A673 (cell line): Measurements from ENCODE around the gene HMGB1. TPM values are rescaled to one million over a fixed set of nuclear protein-coding genes. Genes with fewer than 3 reads are reported as not detected.

Experiments used
- BruUV-seq: library from RNA; stranded (reverse); fragments of 400-500 nt; replicated peaks from 2 replicates; lab custom pipeline; 2021; lab: Mats Ljungman, UMichigan
- CTCF ChIA-PET: fragments of 300-600 bp; sonication (Branson Sonifier 250); formaldehyde crosslinking; loops from one replicate; lab custom pipeline; 2022; ENCODE audit warnings: antibody characterized with exemption; lab: Charles Lee
- POLR2A ChIA-PET: fragments of 300-600 bp; sonication (Branson Sonifier 250); formaldehyde crosslinking; loops from one replicate; lab custom pipeline; 2022; ENCODE audit warnings: antibody characterized with exemption; ENCODE audit not compliant: low non-redundant PET; lab: Charles Lee
- DNase-seq: peaks from one replicate; pipeline ENCODE4 v3.0.0-alpha.2; 2015; ENCODE audit warnings: low spot score
- H3K27ac ChIP-seq: fragments of 200-600 bp; sonication (generic); 2 replicates; pipeline ENCODE4 v1.5.1; 2016; ENCODE audit warnings: mixed run types, low read depth, mild to moderate bottlenecking, mixed read lengths, antibody characterized with exemption, low read length; ENCODE audit not compliant: poor library complexity, severe bottlenecking
- H3K27me3 ChIP-seq: fragments of 200-600 bp; sonication (generic); replicated peaks from 2 replicates; pipeline ENCODE4 v1.6.1; 2017; ENCODE audit warnings: mixed run types, low read depth, mild to moderate bottlenecking, mixed read lengths, antibody characterized with exemption, low read length; ENCODE audit not compliant: insufficient read depth, poor library complexity
- H3K36me3 ChIP-seq: fragments of 200-600 bp; sonication (generic); 2 replicates; pipeline ENCODE4 v1.6.1; 2016; ENCODE audit warnings: mixed run types, mild to moderate bottlenecking, mixed read lengths, antibody characterized with exemption, low read length; ENCODE audit not compliant: insufficient read depth, poor library complexity, severe bottlenecking
- H3K4me1 ChIP-seq: fragments of 200-600 bp; sonication (generic); 2 replicates; pipeline ENCODE4 v1.6.1; 2017; ENCODE audit warnings: mixed run types, mild to moderate bottlenecking, mixed read lengths, antibody characterized with exemption, low read length; ENCODE audit not compliant: insufficient read depth, poor library complexity, severe bottlenecking
- H3K4me3 ChIP-seq: fragments of 200-600 bp; sonication (generic); 2 replicates; pipeline ENCODE4 v1.5.1; 2016; ENCODE audit warnings: low read depth, mixed run types, mild to moderate bottlenecking, mixed read lengths, low read length; ENCODE audit not compliant: poor library complexity, severe bottlenecking
- H3K9me3 ChIP-seq: fragments of 200-600 bp; sonication (generic); 2 replicates; pipeline ENCODE4 v1.6.1; 2016; ENCODE audit warnings: mixed run types, low read depth, mild to moderate bottlenecking, mixed read lengths, antibody characterized with exemption, low read length; ENCODE audit not compliant: poor library complexity, severe bottlenecking
- EZH2 ChIP-seq: fragments of 200-600 bp; sonication (generic); IDR thresholded peaks from 2 replicates; pipeline ENCODE4 v1.6.1; 2017; ENCODE audit warnings: borderline replicate concordance, low read depth, mild to moderate bottlenecking, mixed read lengths, antibody characterized with exemption, low read length; ENCODE audit not compliant: poor library complexity, severe bottlenecking
- intact Hi-C: fragments of 100-400 bp; cut with micrococcal nuclease; formaldehyde crosslinking; loops from one replicate; pipeline ENCODE4 v1.10.0; 2022; ENCODE audit not compliant: unreplicated experiment
- total RNA-seq: library from RNA; stranded (reverse); gene quantifications from 2 replicates; pipeline ENCODE4 v1.2.3, GENCODE V29; 2021
- TF ChIP-seq, protein P1 (sequence below): fragments of 300-800, 200-600 bp; sonication (generic); conservative IDR thresholded peaks from 2 replicates; pipeline ENCODE4 v1.5.1; 2017; ENCODE audit warnings: low read depth, mild to moderate bottlenecking, antibody characterized with exemption, low read length, moderate library complexity, mixed read lengths

HMGB1 gene
- total RNA-seq, 1 experiment from 2014 or later = 1,602 TPM

DNA sequence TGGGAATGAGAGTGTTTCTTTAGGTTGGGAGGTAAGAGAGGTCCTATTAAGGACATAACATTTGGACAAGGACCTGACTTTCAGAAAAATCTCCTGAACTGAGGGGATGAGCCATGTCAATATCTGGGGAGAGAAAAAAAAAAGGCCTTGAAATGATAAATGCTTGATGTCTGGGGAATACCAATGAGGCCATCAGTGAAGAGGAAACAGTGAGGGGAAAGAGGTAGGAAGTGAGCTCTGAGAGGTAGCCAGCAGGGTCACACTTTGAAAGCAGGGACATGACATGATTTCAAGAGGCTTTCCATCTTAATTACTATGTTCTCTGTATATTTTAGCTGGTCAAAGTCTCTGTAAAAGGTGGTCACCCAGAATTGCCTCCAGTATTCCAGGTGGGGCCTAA lies 53.4 kb downstream of the HMGB1 start:
- peak; percentile 59 for DNase-seq
- no peak overlapping the region for H3K4me3 ChIP-seq
- no peaks in the 10 kb centered on the region for H3K9me3 ChIP-seq
- peak overlapping the region; percentile 97 for H3K27ac ChIP-seq
- no peaks in the 10 kb centered on the region for H3K27me3 ChIP-seq
- H3K4me1 ChIP-seq = peaks cover 36% of the 10 kb centered on the region
- no peaks in the 10 kb centered on the region for H3K36me3 ChIP-seq
- ChIA-PET POLR2A (no interaction called here), CTCF (no interaction called here)
- intact Hi-C loops = loop anchor here (5.0 kb wide), 1 partner anchor 390 kb away; no protein-coding TSS in a partner anchor
- no peak for TF ChIP-seq EZH2
- TF ChIP-seq, protein P1, sequence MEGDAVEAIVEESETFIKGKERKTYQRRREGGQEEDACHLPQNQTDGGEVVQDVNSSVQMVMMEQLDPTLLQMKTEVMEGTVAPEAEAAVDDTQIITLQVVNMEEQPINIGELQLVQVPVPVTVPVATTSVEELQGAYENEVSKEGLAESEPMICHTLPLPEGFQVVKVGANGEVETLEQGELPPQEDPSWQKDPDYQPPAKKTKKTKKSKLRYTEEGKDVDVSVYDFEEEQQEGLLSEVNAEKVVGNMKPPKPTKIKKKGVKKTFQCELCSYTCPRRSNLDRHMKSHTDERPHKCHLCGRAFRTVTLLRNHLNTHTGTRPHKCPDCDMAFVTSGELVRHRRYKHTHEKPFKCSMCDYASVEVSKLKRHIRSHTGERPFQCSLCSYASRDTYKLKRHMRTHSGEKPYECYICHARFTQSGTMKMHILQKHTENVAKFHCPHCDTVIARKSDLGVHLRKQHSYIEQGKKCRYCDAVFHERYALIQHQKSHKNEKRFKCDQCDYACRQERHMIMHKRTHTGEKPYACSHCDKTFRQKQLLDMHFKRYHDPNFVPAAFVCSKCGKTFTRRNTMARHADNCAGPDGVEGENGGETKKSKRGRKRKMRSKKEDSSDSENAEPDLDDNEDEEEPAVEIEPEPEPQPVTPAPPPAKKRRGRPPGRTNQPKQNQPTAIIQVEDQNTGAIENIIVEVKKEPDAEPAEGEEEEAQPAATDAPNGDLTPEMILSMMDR = no peak
- no TSS peak for BruUV-seq

DNA sequence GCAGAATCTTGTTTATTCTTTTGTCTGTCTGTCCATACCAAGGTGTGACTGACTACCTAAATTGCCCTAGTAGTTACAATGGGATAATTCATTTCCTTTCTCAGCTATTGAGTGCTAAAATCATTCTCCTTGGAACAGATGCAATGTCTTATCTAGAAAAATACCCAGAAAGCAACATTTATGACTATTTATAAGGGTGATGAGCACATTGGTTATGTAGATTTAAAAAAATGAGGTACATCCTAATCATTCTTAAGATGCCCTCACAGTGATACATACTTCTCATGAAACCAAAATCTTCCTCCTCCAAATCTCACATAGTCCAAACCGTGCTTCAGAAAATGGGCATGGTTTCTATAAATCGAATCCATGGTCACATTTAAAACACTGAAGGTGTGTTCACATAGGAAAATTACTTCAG lies 55.0 kb downstream of the HMGB1 start:
- CTCF ChIA-PET = interaction anchor here (1.0 to 2.0 kb wide), 2 partner anchors 278 to 296 kb away, joined by 6 to 11 read pairs; no protein-coding TSS in a partner anchor
- BruUV-seq = no TSS peak
- POLR2A ChIA-PET = interaction anchor here (0.7 kb wide), 1 partner anchor 12 kb away, joined by 5 read pairs; the partner anchor contains the start of gene UBE2L5
- no peaks in the 10 kb centered on the region for H3K9me3 ChIP-seq
- peak; percentile 96 for DNase-seq
- H3K27me3 ChIP-seq = no peaks in the 10 kb centered on the region
- peaks cover 52% of the 10 kb centered on the region for H3K4me1 ChIP-seq
- peak overlapping the region; percentile 97 for H3K27ac ChIP-seq
- TF ChIP-seq EZH2 = no peak
- TF ChIP-seq, protein P1 = no peak
- no peaks in the 10 kb centered on the region for H3K36me3 ChIP-seq
- H3K4me3 ChIP-seq = no peak overlapping the region
- intact Hi-C loops = loop anchor here (1.0 to 5.0 kb wide), 5 partner anchors 46 to 607 kb away; no protein-coding TSS in a partner anchor

DNA sequence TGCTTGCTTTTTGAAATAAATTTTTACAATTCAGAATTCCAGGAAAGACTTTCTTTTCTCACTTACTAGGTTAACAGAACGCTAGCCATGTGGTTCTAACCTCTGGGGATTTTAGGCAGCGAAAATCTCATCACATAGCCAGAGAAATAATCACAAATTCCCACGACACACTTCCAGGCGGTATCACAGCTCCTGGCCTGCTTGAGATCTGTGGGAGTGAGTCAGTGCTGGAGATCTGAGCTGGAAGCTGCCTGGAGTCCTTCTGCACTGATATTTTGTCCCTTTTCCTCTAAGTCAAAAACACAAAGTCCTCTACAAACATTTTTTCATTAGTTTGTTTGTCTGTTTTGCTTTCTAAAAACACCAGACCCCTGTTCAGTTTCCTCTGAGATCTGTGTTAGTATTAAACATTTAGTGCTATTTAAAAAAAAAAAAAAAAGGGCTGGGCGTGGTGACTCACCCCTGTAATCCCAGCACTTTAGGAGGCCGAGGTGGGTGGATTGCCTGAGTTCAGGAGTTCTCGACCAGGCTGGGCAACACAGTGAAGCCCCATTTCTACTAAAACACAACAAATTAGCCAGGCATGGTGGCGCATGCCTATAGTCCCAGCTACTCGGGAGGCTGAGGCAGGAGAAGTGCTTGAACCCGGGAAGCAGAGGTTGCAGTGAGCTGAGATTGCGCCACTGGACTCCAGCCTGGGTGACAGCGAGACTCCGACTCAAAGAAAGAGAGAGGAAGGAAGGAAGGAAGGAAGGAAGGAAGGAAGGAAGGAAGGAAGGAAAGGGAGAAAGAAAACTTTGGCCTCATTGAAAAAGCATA lies 55.6 kb downstream of the HMGB1 start:
- Histone ChIP-seq H3K36me3 (no peaks in the 10 kb centered on the region), H3K4me3 (no peak overlapping the region), H3K27ac (peak overlapping the region; percentile 97), H3K9me3 (no peaks in the 10 kb centered on the region), H3K27me3 (no peaks in the 10 kb centered on the region), H3K4me1 (peaks cover 55% of the 10 kb centered on the region)
- ChIA-PET POLR2A (interaction anchor here (0.5 to 0.8 kb wide), 6 partner anchors 12 to 597 kb away, joined by 3 to 5 read pairs (median 4); partner anchors contain the start of gene UBE2L5), CTCF (interaction anchor here (0.7 to 2.0 kb wide), 4 partner anchors 68 to 295 kb away, joined by 3 to 11 read pairs (median 5); no protein-coding TSS in a partner anchor)
- no peak for TF ChIP-seq EZH2
- TF ChIP-seq, protein P1 = no peak
- peak; percentile 93 for DNase-seq
- intact Hi-C loops = loop anchor here (1.0 to 5.0 kb wide), 5 partner anchors 45 to 392 kb away; no protein-coding TSS in a partner anchor
- BruUV-seq = TSS peak; percentile 94
